HG03460 (cell line): ENCODE results near the gene LRRC45.

ENCODE experiments used
- ATAC-seq: cut with Tn5 transposase; IDR thresholded peaks from one replicate; pipeline ENCODE4 v1.9.1; 2021; ENCODE audit not compliant: unreplicated experiment

Gene LRRC45

GRCh38 chr17:81993729-81994592 is 29.1 kb upstream of the LRRC45 start:
- no peak for ATAC-seq

GRCh38 chr17:81994593-81995462 is 28.3 kb upstream of the LRRC45 start:
- no peak for ATAC-seq

- ATAC-seq: no peak
These were observed 27.5 kb upstream of the LRRC45 start for GRCh38 chr17:81995463-81996231.

DNA sequence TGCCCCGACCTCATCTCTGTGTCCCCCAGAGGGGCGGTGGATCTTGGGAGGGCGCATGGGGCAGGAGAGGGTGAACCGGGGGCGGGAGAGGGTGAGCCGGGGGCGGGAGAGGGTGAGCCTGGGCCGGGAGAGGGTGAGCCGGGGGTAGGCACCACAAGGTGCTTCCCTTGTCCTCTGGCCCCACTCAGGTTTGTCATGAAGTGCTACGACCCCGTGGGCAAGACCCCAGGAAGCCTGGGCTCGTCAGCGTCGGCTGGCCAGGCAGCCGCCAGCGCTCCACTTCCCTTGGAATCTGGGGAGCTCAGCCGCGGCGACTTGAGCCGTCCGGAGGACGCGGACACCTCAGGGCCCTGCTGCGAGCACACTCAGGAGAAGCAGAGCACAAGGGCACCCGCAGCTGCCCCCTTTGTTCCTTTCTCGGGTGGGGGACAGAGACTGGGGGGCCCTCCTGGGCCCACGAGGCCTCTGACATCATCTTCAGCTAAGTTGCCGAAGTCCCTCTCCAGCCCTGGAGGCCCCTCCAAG is 26.8 kb upstream of the LRRC45 start:
- no peak for ATAC-seq

GRCh38 chr17:81996757-81997441 is 26.2 kb upstream of the LRRC45 start:
- no peak for ATAC-seq

DNA sequence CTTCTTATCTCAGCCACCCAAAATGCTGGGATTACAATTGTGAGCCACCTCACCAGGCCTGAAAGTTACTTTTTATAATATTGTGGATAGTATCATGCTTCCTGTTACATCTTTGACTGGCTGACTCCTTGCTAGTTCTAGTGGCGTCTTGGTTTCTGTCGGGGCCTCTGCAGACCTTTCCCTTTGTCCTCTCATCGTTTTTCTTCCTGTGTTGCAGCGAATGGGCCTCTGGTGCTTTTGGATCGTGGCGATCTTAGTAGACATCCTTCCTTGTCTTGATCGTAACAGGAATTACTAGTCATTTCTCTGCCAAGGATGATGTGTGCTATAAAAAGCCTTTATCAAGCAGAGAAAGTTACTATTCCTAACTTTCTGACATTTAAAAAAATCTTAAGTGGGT is 24.9 kb upstream of the LRRC45 start:
- no peak for ATAC-seq

- ATAC-seq: no peak
These were observed 24.2 kb upstream of the LRRC45 start for GRCh38 chr17:81998691-81999438.

DNA sequence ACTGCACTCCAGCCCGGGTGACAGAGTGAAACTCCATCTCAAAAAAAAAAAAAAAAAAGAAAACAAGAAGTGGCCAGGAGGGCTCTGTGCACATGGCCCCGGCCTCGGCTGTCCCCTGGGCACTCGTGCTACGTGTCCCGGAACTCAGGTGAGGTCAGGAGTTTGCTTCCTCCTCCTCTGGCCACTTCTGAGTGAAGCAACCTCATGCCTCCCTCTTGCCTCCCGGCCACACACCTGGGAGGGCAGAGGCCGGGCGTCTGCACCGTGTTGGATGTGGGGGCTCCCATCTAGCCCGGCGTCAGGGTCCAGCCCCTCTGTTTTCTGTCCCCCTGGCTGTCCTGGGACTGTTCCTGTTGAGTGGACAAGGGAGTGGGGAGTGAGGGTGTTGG is 23.5 kb upstream of the LRRC45 start:
- no peak for ATAC-seq

DNA sequence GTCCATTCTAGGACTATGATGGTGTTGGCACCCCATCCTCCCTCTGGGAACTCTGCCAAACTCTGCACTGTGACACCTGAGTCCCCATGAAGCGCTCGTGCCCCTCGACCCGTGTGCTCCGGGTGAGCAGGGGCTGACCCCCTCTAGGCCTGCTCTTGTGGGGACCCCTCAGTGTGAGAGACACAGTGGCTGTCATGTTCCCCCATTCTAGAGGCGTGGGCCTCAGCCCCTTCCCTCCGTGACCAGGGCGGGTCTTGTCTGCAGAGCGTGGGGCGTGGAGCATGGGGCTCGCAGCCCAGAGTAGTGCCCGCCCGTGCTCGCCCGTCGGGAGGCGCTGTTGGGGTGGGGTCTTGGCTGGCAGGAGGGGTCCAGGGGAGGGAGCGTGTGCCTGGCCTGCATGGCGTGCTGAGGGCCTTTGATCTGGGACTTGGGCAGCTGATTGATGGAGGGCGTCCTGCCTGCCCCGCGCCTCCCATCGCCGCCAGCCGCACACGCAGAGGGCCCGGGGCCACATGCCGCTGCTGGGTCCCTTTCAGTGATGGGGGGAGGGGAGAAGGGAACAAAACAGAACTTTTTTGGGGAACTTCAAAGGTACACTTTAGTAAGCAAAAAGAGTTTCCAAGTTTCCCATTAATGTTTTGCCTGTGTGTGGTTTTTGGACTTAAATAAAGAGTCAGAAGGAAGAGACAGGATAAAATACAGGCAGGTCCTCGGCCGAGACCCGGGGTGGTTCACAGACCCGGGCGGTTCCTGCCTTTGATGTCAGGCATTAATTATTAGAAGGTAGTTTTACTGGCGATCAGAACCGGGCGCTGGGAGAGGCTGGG is 22.9 kb upstream of the LRRC45 start:
- ATAC-seq: no peak

- no peak for ATAC-seq
These were observed 22.1 kb upstream of the LRRC45 start for GRCh38 chr17:82000803-82001570.

- no peak for ATAC-seq
These were observed 21.5 kb upstream of the LRRC45 start for GRCh38 chr17:82001571-82002056.

DNA sequence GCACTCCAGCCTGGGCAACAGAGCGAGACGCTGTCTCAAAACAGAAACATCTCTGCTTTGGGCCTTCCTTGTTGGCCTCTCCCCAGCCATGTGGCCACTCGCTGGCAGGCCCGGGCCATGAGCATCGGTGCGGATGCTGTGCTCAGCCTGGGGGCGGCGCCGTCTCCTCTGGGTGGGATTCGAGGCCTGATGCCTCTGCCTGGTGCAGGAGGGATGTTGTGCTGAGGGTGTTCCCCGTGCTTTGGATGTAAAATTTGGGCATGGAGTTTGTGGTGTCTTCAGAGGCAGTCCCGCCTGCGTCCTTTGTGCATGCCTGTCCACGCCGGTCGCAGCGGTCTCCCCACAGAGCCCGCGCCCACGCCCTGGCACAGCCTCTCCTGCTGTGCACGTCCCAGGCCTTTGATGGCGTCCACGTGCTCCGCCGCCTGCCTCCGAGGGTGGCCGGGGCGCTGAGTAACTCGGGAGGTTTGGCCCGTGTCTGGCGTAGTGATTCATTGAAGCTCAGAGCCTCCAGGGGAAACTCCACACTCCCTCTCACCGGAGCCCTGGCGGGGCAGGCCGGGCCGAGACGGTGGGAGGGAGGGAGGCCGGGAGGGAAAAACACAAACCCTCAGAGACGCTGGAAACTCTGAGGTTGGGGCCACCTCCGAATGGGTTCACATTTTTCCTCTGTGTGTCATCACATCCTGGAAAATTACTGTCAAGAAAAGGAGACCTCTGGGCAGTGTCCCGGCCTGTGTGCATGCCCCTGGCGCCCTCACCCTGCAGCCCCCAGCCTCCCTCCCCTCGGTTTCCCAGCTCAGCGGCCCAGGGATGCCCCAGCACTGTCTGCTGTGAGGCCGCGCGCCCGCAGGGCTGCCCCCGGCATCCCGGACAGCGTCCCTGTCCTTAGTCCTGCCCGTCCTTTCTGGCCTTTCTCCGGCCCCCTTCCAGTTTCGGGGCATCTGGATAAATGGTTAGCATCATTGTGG is 19.4 kb upstream of the LRRC45 start:
- no peak for ATAC-seq

DNA sequence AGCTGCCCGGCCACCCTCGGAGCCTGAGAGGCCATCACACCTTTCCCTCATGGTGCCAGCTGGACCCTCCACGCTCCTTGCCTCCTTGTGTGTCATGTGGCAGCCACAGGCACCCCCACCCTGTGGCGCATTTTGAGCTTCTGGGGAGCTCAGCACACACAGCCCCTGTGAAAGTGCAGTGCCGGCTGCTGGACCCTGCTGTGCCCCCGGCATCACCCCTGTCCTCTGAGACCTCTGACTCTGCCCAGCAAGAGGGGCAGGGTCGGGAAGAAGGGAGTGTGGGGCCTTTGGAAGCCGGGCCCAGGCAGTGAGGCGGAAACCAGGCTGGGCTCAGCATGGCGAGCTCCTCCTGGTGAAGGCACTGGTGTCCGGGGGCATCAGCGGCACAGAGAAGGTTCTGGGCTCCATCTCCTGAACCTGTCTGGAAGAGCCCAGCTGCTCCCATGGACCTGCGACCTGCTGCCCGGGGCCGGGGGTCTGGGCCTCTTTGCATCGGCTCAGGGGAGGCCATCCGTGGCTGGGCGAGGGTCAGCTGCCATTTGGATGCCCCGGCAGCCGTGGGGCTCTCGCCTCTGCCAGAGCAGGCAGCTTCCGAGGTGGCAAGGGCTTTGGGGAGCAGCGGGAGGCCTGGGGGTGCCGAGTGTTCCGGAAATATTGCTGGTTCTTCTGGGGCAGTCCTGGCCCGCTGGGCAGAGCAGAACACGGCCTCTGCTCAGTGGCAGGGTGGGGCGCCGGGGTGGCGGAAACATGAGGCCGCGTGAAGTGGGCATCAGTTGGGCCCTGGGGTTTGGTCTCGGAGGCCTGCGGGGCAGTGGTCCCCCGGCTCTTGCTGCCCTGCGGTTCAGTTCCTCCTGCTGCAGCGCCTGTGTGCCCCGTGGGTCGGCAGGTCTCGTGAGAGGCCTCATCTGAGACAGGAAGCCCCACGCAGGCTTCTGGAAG is 18.3 kb upstream of the LRRC45 start:
- no peak for ATAC-seq

- no peak for ATAC-seq
These were observed 17.3 kb upstream of the LRRC45 start for GRCh38 chr17:82005701-82006348.
